Stimulated activated CD4-positive, alpha-beta T cell treated with anti-CD3 and anti-CD28 coated beads, Interleukin-4, amount 100 ng/mL, for 1 hour (primary cell): Measurements from ENCODE around the gene MAGEA11.
"Not testable (repeated sequence)": the region's sequence is repeated elsewhere in the genome, so short reads cannot be mapped to it uniquely, and the experiment has no call there.

Source experiments
- DNase-seq: peaks from one replicate; pipeline ENCODE4 v3.0.0-alpha.2; 2020

Gene MAGEA11

GRCh38 chrX:149718757-149719156 lies 6.9 kb downstream of the MAGEA11 start:
- no peak for DNase-seq

GRCh38 chrX:149720021-149720689 lies 8.3 kb downstream of the MAGEA11 start:
- no peak for DNase-seq

DNA sequence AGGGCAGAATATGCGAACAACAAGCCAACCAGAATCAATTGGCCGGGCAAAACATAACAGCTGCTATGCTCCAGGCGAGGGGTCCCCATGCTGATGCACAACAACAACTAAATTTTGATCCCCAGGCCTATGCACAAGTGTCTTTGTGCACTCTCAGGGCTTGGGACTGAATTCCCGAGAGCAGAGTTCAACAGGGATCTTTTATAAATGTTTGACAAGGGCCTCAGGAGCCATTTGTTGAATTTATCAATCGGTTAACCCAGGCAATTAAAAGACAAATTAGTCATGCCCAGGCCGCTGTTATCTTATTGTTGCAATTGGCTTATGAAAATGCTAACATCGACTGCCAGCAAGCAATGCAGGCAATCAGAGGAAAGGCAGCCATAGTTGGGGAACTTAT lies 9.4 kb downstream of the MAGEA11 start:
- DNase-seq, result not testable (repeated sequence)

DNA sequence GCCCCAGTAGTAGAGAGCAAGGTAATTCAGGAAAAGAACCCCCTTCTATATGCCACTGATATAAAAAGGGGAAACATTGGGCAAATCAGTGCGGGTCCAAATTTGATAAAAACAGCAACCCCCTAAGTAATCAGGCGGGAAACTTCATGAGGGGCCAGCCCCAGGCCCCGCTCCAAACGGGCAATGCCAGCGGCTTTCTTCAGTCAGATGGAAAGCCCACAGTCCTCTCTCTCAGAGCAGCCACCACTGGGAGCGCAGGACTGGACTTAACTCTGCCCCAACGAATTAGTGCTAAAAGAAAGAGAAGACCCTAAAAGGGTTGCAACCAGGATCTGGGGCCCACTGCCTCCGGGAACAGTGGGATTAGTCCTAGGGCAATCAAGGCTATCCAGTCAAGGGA lies 9.9 kb downstream of the MAGEA11 start:
- DNase-seq, result no peak

DNA sequence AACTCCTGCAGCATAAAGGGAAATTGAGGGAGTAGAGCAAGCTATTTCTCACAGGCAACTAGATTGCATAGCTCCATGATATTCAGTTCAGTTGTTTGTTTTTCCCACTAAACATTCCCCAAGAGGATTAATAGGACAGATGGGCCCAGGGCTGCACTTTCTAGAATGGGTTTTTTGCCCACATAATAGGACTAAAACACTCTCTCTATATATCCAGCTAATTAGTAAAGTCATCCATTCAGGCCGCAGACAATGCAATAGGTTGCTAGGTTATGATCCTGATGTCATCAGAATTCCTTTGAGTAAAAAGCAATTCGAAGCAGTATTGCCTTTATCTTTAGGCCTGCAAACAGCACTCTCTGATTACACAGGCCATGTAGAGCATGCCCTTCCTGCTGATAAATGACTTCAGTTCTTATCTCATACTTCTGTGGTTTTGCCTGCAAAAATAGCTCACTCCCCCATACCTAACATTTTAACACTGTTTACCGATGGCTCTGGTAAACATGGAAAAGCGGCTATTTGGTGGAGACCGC lies 11.8 kb downstream of the MAGEA11 start:
- not testable (repeated sequence) for DNase-seq

DNA sequence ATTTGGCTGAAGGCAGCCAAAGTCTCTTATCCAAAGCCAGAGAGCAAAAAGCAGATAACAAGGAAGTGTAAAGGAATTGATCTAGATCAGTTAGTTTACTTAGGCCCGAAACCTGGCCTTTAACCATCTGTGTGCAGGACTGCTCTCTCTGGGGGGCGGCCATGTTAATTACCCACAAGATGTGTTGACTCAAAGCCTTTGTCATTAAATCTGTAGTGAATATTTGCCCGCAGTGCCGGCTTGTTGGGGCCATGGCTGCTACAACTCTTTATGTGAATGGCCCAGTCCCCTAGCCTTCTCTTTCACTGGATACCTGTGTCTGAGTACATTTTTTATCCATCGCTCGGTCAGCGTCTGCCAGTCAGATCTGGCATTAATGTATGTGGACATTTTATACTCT lies 15.4 kb downstream of the MAGEA11 start:
- DNase-seq, result not testable (repeated sequence)

GRCh38 chrX:149742269-149742668 lies 30.4 kb downstream of the MAGEA11 start:
- DNase-seq, result not testable (repeated sequence)

DNA sequence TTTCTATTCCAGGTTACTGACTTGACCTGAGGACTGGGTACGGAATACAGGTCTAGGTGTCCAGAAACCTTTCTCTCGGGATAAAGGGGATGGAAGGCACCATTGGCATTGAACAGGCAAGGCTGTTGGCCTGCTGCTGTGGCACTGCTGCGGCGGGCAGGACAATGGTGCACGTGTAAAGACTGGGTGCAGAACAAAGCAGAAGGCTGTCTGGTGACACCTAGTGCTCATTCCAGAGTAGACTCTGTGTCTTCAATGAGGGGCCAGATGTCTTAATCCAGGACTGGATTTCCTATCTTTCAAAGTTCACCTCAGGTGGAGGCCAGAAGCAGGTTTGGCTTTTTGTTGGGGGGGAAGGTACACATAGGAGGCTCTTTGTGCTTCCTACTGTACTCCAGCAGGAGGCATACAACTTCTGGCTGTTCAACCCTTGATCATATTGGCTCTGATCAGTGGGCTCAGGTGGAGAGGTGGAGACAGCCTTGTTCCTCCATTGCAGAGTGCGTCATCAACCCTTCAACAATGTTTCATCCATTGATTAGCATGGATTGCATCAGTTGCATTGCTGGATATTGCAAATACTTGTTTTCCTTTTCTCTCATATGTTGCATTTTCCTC lies 34.6 kb downstream of the MAGEA11 start:
- DNase-seq, result not testable (repeated sequence)

DNA sequence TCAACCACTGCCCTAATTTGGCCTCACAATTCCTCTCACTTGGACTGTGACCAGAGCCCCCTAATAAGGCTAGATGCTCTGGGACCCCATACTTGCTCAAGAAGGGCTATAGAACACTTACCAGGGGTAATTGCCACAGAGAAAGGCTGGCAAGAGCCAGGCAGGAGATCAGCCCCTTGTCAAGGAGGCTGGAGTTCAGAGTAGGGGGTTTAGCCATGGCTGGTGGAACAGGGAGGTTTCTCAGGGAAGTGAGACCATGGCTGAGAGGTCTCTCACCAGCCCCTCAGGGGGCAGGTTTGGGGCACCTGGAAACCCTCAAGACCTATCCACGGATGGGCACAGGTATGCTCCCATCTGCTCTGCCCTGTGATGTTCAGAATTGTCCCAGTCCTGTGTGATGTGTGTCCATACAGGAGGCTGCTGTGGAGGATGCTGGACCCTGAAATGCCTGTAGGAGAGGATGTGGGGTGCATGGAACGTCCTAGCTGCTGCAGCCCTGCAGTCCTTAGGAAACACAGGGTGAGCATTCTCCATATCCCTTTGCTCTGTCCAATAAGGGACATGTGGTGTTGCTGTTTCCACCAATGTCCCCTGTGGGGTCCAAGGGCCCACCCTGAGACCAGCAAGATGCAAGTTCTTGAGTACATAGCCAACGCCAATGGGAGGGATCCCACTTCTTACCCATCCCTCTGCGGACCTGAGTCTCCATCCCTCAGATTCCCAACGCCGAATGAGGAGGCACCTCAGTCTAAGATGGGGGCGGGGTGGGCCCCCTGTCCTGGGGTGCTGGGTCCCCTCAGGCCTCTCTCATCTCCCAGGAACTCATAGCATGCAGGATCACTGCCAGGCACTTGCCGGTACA lies 45.6 kb downstream of the MAGEA11 start:
- no peak for DNase-seq

DNA sequence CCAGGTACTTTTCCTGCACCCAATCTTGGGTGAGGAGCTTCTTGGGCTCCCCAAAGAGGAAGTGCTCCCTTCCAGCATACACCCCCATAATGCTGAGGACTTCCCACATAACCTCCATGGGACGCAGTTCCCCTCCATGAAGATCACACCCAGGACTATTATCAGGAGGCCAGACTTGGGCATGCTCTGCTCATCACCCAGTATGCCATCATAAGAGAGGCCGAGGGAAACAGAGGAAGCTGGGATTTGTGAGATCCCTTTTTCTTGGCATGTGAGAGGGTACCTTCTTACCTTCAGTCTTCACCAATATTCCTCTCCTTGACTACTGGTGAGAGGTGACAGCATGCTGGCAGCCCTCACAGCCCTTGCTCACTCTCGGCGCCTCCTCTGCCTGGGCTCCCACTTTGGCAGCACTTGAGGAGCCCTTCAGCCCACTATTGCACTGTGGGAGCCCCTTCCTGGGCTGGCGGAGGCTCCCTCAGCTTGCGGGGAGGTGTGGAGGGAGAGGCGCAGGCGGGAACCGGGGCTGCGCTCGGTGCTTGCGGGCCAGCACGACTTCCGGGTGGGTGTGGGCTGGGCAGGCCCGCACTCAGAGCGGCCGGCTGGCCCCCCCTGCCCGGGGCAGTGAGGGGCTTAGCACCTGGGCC lies 46.3 kb downstream of the MAGEA11 start:
- DNase-seq, result no peak

DNA sequence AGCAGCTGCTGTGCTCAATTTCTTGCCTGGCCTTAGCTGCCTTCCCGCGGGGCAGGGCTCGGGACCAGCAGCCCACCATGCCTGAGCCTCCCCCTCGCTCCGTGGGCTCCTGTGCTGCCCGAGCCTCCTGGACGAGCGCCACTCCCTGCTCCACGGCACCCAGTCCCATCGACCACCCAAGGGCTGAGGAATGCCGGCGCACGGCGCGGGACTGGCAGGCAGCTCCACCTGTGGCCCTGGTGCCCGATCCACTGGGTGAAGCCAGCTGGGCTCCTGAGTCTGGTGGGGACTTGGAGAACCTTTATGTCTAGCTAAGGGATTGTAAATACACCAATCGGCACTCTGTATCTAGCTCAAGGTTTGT lies 46.8 kb downstream of the MAGEA11 start:
- not testable (repeated sequence) for DNase-seq

DNA sequence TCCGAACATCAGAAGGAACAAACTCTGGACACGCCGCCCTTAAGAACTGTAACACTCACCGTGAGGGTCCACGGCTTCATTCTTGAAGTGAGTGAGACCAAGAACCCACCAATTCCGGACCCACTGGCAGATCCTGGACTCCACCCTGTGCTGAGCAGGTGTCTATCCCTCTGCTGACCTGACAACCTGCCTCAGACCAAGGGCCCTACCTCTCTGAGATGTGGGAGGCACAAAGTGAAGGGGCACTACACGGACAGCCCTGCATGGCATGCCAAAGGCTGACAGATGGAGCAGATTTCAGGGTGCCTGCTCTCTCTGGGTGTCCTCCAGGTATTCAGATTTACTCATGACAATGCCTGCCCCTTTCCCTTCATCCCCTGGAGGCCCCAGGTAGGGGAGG lies 48.0 kb downstream of the MAGEA11 start:
- DNase-seq, result no peak

DNA sequence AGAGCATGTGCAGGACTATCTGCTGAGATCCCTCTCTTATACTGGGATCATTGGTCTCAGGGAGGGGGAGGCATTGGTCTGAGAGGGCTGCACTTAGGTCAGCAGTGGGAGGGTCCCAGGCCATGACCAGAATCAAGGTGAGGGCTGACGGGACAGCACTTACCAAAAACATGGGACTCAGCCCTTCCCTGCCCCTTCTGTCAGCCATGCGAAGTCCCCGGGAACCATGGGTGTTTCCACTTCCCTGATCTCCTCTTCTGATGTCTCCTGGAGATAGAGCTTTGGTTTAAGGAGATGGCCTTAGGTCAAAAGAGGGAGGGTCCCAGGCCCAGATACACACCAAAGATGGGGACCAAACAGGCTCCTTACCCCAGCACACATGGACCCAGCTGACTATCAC lies 49.1 kb downstream of the MAGEA11 start:
- no peak for DNase-seq

DNA sequence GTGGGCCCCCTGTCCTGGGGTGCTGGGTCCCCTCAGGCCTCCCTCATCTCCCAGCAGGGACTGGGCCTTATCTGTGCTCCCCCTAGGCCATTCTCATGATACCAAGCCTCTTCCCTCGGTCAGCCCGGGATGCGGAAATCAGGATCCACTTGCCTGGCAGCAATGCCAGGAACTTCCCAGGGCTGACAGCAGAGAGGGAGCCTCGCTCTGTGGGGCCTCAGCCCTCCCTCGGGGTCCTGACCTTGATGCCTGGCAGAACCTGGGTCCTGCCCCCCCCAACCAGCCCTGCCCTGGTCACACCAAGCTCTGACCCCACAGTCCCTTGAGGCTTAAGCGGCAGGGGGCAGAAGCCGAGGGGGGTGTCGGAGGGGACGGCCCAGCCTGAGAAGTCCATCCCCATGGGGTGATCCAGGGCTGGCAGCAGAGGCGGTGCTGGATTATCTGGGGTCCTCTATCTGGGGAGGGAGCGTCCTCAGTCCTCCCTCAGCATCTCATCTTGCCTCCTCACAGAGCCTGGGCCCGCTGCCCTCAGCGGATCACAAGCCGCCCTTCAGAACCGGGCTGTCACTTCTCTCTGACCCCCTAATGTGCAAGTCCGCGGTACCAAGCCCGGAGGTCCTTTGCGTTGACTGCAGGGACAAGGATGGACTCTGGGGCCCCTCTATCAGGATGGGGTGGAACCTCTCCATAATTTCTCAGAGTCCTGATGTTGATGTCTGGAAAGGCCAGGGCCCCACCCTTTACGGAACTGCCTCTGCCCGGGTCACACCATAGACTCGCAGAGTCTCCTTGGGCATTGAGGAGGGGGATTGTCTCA lies 50.2 kb downstream of the MAGEA11 start:
- not testable (repeated sequence) for DNase-seq

DNA sequence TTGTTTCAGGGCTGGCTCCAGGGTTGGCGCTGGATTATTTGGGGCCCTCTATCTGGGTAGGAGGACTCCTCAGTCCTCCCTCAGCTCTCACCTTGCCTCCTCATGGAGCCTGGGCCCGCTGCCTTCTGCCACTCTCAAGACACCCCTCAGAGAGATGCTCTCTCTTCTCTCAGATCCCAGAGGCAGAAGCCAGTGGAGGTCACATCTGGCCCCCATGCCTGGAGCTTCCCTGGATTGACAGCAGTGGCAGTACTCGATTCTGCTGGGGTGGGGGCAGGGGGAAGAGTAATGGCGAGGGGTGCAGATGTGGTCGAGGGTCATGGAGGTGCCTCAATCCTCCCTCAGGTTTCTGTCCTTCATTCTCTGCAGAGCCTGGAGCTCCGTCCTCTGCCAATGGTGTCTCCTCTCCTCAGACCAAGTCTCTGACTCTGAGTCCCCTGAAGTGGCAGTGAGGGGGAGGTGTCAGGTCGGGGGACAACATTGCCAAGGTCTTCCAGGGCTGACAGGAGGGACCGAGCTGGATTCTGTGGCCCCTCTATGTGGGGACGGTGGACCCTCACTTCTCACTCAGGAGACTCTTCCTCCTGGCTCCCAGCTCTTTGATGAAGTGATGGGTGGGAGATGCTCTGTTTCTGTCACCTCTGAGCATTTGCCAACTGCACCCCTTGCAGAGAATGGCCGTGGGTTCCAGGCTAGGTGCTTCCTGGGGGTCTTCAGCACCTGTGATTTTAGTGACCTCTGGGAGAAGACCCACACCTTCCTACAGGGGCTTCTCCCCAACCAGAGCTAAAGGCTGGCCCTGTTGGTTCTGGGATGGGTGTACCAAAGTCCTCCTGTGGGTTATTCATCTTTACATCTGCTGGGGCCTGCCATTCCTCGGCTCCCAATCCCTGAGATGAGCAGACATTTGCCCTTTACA lies 51.1 kb downstream of the MAGEA11 start:
- no peak for DNase-seq
